Lower leg skin (tissue), 3 donors: Measurements from ENCODE around the gene FPGS.

Experiments
- CTCF ChIP-seq, 3 donors: fragments of 450-650 bp; IDR thresholded peaks; one replicate each; pipeline ENCODE4 v1.5.1; 2016; ENCODE audit warnings: antibody characterized with exemption in 3 of 3, mild to moderate bottlenecking in 3 of 3, moderate library complexity in 2 of 3
- POLR2A ChIP-seq, 2 donors: fragments of 450-650 bp; IDR thresholded peaks; one replicate each; pipeline ENCODE4 v1.6.1; 2016 to 2017; ENCODE audit warnings: antibody characterized with exemption in 2 of 2, mild to moderate bottlenecking in 1 of 2, moderate library complexity in 1 of 2

- TF ChIP-seq CTCF (IDR thresholded peaks at IDR 0.05) = no peak
- TF ChIP-seq POLR2A (IDR thresholded peaks at IDR 0.05) = no peak
These were observed 52.3 kb downstream of the FPGS start for GRCh38 chr9:127854960-127855359.
